ENCODE results near the gene BNIP3.

BNIP3 gene

DNA sequence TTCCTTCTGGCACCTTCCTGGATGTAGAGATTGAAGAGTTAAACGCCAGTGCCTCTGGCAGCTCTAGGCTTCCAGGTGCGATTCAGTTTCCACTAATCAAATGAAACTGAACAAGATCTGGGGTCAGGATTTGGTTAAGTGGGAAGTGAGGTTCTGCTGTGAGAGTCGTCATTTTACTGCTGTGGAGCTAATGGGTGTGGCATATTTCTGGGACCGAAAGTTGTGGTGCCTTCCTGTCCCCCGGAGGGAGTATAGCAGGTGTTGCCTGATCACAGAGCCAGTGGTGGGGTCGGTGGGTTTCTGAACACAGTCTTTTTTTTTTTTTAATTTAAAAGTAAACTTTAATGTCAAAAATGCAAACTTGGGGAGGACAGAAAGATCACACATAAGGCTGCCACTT is 47.0 kb upstream of the BNIP3 start:
- no peak for TF ChIP-seq PRDM1 (tag by site-specific recombination; IDR thresholded peaks at IDR 0.05)
- TF ChIP-seq, protein P1, sequence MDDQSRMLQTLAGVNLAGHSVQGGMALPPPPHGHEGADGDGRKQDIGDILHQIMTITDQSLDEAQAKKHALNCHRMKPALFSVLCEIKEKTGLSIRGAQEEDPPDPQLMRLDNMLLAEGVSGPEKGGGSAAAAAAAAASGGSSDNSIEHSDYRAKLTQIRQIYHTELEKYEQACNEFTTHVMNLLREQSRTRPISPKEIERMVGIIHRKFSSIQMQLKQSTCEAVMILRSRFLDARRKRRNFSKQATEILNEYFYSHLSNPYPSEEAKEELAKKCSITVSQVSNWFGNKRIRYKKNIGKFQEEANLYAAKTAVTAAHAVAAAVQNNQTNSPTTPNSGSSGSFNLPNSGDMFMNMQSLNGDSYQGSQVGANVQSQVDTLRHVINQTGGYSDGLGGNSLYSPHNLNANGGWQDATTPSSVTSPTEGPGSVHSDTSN (CRISPR knock-in tag; IDR thresholded peaks at IDR 0.05), result no peak
- TF ChIP-seq, protein P2, sequence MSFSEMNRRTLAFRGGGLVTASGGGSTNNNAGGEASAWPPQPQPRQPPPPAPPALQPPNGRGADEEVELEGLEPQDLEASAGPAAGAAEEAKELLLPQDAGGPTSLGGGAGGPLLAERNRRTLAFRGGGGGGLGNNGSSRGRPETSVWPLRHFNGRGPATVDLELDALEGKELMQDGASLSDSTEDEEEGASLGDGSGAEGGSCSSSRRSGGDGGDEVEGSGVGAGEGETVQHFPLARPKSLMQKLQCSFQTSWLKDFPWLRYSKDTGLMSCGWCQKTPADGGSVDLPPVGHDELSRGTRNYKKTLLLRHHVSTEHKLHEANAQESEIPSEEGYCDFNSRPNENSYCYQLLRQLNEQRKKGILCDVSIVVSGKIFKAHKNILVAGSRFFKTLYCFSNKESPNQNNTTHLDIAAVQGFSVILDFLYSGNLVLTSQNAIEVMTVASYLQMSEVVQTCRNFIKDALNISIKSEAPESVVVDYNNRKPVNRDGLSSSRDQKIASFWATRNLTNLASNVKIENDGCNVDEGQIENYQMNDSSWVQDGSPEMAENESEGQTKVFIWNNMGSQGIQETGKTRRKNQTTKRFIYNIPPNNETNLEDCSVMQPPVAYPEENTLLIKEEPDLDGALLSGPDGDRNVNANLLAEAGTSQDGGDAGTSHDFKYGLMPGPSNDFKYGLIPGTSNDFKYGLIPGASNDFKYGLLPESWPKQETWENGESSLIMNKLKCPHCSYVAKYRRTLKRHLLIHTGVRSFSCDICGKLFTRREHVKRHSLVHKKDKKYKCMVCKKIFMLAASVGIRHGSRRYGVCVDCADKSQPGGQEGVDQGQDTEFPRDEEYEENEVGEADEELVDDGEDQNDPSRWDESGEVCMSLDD (tag by site-specific recombination; IDR thresholded peaks at IDR 0.05), result no peak
- TF ChIP-seq, protein P3, sequence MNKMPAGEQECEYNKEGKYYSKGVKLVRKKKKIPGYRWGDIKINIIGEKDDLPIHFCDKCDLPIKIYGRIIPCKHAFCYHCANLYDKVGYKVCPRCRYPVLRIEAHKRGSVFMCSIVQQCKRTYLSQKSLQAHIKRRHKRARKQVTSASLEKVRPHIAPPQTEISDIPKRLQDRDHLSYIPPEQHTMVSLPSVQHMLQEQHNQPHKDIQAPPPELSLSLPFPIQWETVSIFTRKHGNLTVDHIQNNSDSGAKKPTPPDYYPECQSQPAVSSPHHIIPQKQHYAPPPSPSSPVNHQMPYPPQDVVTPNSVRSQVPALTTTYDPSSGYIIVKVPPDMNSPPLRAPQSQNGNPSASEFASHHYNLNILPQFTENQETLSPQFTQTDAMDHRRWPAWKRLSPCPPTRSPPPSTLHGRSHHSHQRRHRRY (tag by site-specific recombination; IDR thresholded peaks at IDR 0.05), result no peak
- no peak for TF ChIP-seq HOXD13 (CRISPR knock-in tag; IDR thresholded peaks at IDR 0.05; ENCODE audit: borderline replicate concordance)
- TF ChIP-seq ZNF473 (tag by site-specific recombination; IDR thresholded peaks at IDR 0.05), result no peak
- TF ChIP-seq WT1 (tag by site-specific recombination; IDR thresholded peaks at IDR 0.05), result no peak
- no peak for TF ChIP-seq ZNF114 (tag by site-specific recombination; IDR thresholded peaks at IDR 0.05)
- Histone ChIP-seq H3K27ac (ENCODE audit: extremely low read depth, low read depth, low read length) (no peak overlapping the region), H3K4me3 (ENCODE audit: low read depth, low read length) (no peak overlapping the region), H3K4me1 (ENCODE audit: control insufficient read depth, insufficient read depth, low read length) (no peaks in the 10 kb centered on the region), H3K9me3 (ENCODE audit: control insufficient read depth, insufficient read depth, low read depth, low read length) (no peaks in the 10 kb centered on the region), H3K36me3 (ENCODE audit: control insufficient read depth in 2 of 2, insufficient read depth in 1 of 2, low read length in 2 of 2) (no peaks in the 10 kb centered on the region)
- CTCF ChIA-PET, result interaction anchor here (1.3 kb wide), 1 partner anchor 114 kb away, joined by 5 read pairs; no protein-coding TSS in a partner anchor
- POLR2A ChIA-PET, result no interaction called here

DNA sequence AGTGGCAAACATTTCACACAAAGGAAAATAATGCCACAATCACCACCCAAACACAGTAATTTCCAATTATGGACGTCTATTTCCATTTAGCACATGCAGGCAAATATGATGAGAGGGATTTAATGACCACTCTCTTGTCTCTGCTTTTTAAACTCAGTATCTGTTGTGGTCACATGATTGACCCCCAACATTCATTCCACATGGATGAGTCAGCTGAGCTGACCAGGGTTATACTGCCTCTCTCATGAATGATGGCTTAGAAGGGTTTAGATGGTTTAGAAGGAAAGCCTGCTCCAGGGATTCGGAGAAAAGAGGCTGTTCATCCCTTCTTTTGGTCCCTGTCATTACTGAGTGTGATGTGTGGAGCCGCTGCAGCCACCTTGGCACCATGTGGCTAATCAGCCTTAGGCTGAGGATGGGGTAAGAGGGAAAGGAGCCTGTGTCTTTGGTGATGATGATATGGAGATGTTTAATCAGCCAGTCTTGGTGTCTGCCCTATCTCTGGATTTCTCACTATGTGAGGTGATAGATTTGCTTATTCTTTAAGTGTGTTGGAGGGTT is 45.8 kb upstream of the BNIP3 start:
- Histone ChIP-seq H3K4me3 (ENCODE audit: low read depth, low read length) (no peak overlapping the region), H3K4me1 (ENCODE audit: control insufficient read depth, insufficient read depth, low read length) (no peaks in the 10 kb centered on the region), H3K9me3 (ENCODE audit: control insufficient read depth, insufficient read depth, low read depth, low read length) (no peaks in the 10 kb centered on the region), H3K36me3 (ENCODE audit: control insufficient read depth in 2 of 2, insufficient read depth in 1 of 2, low read length in 2 of 2) (no peaks in the 10 kb centered on the region), H3K27ac (ENCODE audit: extremely low read depth, low read depth, low read length) (no peak overlapping the region)
- POLR2A ChIA-PET, result no interaction called here
- TF ChIP-seq ZEB2 (tag by site-specific recombination; IDR thresholded peaks at IDR 0.05) (no peak), BCL11A (tag by site-specific recombination; IDR thresholded peaks at IDR 0.05; ENCODE audit: low read depth) (no peak)
- CTCF ChIA-PET, result interaction anchor here (0.7 kb wide), 1 partner anchor 153 kb away, joined by 3 read pairs; no protein-coding TSS in a partner anchor

DNA sequence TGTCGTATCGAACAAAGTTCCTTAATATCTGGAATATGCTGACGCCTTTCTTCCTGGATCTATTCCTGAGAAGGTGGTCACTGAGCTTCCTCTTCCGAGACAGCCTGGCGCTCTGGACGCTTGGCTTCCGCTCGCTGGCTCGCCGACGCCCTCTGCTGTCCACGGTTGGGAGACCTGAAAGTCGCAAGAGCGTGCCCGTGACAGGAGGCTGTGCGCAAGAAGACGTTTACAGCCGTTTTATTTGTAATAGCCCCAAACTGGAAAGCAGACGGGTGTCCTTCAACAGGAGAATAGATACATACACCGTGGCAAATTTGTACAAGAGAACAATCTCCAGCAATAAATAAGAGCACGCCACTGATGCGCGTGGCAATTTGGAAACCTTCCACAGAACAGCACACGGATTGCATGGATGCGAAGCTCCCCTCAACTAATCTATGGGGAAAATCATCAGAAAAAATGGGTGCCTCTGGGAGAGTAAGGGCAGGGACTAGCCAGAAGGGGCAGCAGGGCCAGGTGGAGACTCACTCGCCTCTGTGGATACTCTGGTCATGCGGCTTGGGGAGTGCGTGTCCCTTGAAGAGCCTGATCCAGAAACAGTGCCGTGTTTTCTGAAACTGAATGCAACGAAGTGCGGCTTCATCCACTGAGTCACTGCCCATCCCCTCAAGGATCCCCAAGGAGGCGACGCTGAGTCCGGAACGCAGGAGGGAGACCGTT is 41.5 kb upstream of the BNIP3 start:
- Histone ChIP-seq H3K4me3 (ENCODE audit: low read depth, low read length) (no peak overlapping the region), H3K4me1 (ENCODE audit: control insufficient read depth, insufficient read depth, low read length) (no peaks in the 10 kb centered on the region), H3K36me3 (ENCODE audit: control insufficient read depth in 2 of 2, insufficient read depth in 1 of 2, low read length in 2 of 2) (no peaks in the 10 kb centered on the region), H3K27ac (ENCODE audit: extremely low read depth, low read depth, low read length) (no peak overlapping the region), H3K9me3 (ENCODE audit: control insufficient read depth, insufficient read depth, low read depth, low read length) (no peaks in the 10 kb centered on the region)
- POLR2A ChIA-PET, result no interaction called here
- CTCF ChIA-PET, result interaction anchor here (0.6 to 1.9 kb wide), 38 partner anchors 9 to 634 kb away, joined by 3 to 27 read pairs (median 4); no protein-coding TSS in a partner anchor
- TF ChIP-seq ZNF571 (tag by site-specific recombination; IDR thresholded peaks at IDR 0.05) (no peak), ZNF394 (tag by site-specific recombination; IDR thresholded peaks at IDR 0.05; ENCODE audit: borderline replicate concordance) (no peak), ZNF654 (tag by site-specific recombination; IDR thresholded peaks at IDR 0.05; ENCODE audit: low read depth) (peak; percentile 95), ZNF621 (tag by site-specific recombination; IDR thresholded peaks at IDR 0.05) (no peak), ZNF24 (tag by site-specific recombination; IDR thresholded peaks at IDR 0.05) (no peak), ZNF701 (tag by site-specific recombination; IDR thresholded peaks at IDR 0.05) (no peak), ZNF2 (tag by site-specific recombination; IDR thresholded peaks at IDR 0.05) (no peak), ZNF677 (tag by site-specific recombination; IDR thresholded peaks at IDR 0.05) (no peak), REPIN1 (tag by site-specific recombination; IDR thresholded peaks at IDR 0.05; ENCODE audit: low read depth) (no peak)
- TF ChIP-seq, protein P4, sequence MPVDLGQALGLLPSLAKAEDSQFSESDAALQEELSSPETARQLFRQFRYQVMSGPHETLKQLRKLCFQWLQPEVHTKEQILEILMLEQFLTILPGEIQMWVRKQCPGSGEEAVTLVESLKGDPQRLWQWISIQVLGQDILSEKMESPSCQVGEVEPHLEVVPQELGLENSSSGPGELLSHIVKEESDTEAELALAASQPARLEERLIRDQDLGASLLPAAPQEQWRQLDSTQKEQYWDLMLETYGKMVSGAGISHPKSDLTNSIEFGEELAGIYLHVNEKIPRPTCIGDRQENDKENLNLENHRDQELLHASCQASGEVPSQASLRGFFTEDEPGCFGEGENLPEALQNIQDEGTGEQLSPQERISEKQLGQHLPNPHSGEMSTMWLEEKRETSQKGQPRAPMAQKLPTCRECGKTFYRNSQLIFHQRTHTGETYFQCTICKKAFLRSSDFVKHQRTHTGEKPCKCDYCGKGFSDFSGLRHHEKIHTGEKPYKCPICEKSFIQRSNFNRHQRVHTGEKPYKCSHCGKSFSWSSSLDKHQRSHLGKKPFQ (tag by site-specific recombination; IDR thresholded peaks at IDR 0.05), result no peak
- TF ChIP-seq, protein P5, sequence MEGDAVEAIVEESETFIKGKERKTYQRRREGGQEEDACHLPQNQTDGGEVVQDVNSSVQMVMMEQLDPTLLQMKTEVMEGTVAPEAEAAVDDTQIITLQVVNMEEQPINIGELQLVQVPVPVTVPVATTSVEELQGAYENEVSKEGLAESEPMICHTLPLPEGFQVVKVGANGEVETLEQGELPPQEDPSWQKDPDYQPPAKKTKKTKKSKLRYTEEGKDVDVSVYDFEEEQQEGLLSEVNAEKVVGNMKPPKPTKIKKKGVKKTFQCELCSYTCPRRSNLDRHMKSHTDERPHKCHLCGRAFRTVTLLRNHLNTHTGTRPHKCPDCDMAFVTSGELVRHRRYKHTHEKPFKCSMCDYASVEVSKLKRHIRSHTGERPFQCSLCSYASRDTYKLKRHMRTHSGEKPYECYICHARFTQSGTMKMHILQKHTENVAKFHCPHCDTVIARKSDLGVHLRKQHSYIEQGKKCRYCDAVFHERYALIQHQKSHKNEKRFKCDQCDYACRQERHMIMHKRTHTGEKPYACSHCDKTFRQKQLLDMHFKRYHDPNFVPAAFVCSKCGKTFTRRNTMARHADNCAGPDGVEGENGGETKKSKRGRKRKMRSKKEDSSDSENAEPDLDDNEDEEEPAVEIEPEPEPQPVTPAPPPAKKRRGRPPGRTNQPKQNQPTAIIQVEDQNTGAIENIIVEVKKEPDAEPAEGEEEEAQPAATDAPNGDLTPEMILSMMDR (tag by site-specific recombination; IDR thresholded peaks at IDR 0.05), result peak; percentile 67

All from HEK293 (cell line).